IPS DF 6.9 (cell line): ENCODE data around the gene SNX33.
"Not testable (repeated sequence)": the region's sequence is repeated elsewhere in the genome, so short reads cannot be mapped to it uniquely, and the experiment has no call there.

ENCODE experiments used
- DNase-seq: peaks from one replicate; pipeline ENCODE4 v3.0.0-alpha.2; 2013; ENCODE audit warnings: low read depth, low spot score
- H3K27ac ChIP-seq: one replicate; pipeline ENCODE4 v1.5.1; 2013; ENCODE audit warnings: low read length, control low read depth
- H3K27me3 ChIP-seq: 2 replicates; pipeline ENCODE4 v1.6.1; 2013; ENCODE audit warnings: mild to moderate bottlenecking, low read length; ENCODE audit not compliant: control insufficient read depth, insufficient read depth
- H3K36me3 ChIP-seq: 2 replicates; pipeline ENCODE4 v1.6.1; 2013; ENCODE audit warnings: low read length; ENCODE audit not compliant: control insufficient read depth, insufficient read depth
- H3K4me1 ChIP-seq: 2 replicates; pipeline ENCODE4 v1.6.1; 2013; ENCODE audit warnings: low read length; ENCODE audit not compliant: control insufficient read depth, insufficient read depth
- H3K4me3 ChIP-seq: 2 replicates; pipeline ENCODE4 v1.5.1; 2013; ENCODE audit warnings: mild to moderate bottlenecking, low read length
- H3K9me3 ChIP-seq: 2 replicates; pipeline ENCODE4 v1.6.1; 2013; ENCODE audit warnings: low read length, inconsistent platforms; ENCODE audit not compliant: control insufficient read depth, insufficient read depth
- WGBS: extraction: QIAGEN DNeasy Blood & Tissue Kit; methylation state at CpG from one replicate; pipeline ENCODE4 v1.1.7; 2013; ENCODE audit warnings: mixed read lengths, missing lambda C conversion rate; ENCODE audit not compliant: insufficient read length, insufficient coverage; 5-methylcytosine and 5-hydroxymethylcytosine counted together

Gene SNX33

DNA sequence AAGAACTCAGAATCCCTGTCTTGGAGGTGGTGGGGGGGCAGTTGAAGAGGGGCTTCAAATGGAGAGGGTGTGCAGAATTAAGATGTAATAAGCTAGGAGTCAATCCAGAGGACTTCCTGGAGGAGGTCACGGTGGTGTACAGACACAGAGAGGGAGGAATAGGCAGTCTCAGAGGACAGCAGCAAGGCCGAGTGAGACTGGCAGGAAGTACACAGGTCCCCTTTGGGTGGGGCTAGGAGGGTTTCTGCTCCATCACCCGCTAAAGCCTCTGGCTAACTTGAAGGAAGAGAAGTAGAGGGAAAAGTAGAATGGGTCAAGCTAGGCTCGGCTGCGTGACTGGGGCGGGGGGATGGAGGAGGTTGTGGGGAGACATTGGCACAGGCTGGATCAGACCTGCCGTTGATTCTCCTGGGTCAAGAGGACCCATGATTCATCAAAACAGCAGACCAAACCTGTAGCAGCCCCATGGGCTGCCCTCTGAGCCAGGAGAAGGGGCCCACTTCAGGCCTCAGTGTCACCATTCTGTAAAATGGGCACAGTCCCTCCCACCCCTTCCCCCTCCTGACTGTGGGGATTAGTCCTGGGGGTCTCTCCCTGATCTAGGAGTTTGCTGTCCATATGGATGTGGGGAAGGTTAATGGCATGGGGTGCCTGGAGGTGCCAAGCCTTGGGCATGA lies 48.1 kb downstream of the SNX33 start:
- no peaks in the 10 kb centered on the region for H3K36me3 ChIP-seq
- no peaks in the 10 kb centered on the region for H3K27me3 ChIP-seq
- no CpG with 5 or more reads among the region's 7 CpGs for WGBS
- peaks cover 10% of the 10 kb centered on the region; the same call in 1 of the 2 replicates for H3K4me1 ChIP-seq
- no peak for DNase-seq
- H3K9me3 ChIP-seq, result no peaks in the 10 kb centered on the region
- no peak overlapping the region for H3K27ac ChIP-seq
- H3K4me3 ChIP-seq, result no peak overlapping the region

DNA sequence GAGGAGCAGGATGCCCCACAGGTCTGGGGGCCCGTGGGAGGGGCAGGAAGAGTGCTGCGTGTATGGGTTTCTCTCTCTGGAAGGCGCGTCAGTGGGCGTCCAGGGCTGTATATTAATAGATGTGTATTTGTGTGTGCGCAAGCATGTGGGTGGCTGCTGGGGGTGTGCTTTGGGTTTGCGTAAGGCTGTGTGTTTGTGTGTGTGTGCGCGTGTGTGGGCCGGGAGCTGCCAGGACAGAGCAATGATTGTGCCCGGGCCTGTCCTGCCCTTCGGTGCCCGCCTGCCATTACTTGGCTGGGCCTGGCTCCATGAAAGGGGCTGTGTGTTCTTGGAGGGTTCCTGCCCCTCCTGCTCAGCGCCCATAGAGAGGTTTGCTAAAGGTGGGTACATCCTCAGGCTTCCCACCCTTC lies 48.6 kb downstream of the SNX33 start:
- Histone ChIP-seq H3K27ac (no peak overlapping the region), H3K4me3 (no peak overlapping the region), H3K36me3 (no peaks in the 10 kb centered on the region), H3K9me3 (no peaks in the 10 kb centered on the region), H3K27me3 (no peaks in the 10 kb centered on the region), H3K4me1 (peaks cover 10% of the 10 kb centered on the region; the same call in 1 of the 2 replicates)
- no CpG with 5 or more reads among the region's 14 CpGs for WGBS
- no peak for DNase-seq

DNA sequence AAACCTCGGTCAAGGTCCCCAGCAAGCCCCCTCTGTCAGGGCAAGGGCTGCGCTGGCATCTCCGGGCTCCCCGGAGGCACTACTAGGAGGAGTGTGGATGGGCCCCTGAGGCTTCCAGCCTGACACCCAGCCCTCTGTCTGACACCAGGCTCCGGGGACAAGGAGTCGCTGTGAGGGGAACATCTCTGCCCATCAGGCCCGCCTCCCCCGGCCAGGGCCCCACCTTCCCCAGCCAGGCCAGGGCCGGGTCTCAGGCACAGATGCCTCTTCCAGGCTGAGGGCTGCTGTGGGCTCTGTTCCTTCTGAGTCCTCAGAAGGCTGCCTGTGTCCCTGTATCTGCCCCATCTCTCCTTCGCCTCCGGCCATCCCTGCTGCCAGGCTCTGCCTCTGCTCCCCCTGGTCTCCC lies 49.1 kb downstream of the SNX33 start:
- H3K36me3 ChIP-seq, result no peaks in the 10 kb centered on the region
- no peak overlapping the region for H3K4me3 ChIP-seq
- H3K27me3 ChIP-seq, result no peaks in the 10 kb centered on the region
- no CpG with 5 or more reads among the region's 11 CpGs for WGBS
- H3K9me3 ChIP-seq, result no peaks in the 10 kb centered on the region
- H3K4me1 ChIP-seq, result peaks cover 10% of the 10 kb centered on the region; the same call in 1 of the 2 replicates
- H3K27ac ChIP-seq, result no peak overlapping the region
- no peak for DNase-seq

DNA sequence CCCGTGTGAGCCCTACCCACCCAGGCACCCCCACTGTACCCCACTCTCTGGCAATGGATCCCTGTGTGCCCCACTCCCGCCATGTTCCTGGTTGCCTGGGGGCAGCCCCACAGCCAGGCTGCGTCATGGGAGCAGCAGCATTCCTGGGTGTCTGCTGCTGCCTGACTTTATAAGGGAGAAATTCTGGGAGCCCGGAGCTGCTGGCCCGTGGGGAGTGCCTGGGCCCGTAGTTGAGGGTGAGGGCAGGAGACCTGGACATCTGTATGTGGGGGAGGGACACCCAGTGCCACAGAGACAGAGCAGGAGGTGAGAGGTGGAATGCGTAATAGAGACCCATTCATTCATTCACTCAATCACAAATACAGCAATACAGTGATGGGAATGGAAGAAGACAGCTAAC lies 49.8 kb downstream of the SNX33 start:
- H3K4me1 ChIP-seq, result peaks cover 10% of the 10 kb centered on the region; the same call in 1 of the 2 replicates
- no peak overlapping the region for H3K4me3 ChIP-seq
- WGBS, result no CpG with 5 or more reads among the region's 7 CpGs
- no peak for DNase-seq
- no peaks in the 10 kb centered on the region for H3K36me3 ChIP-seq
- H3K27ac ChIP-seq, result no peak overlapping the region
- no peaks in the 10 kb centered on the region for H3K27me3 ChIP-seq
- H3K9me3 ChIP-seq, result no peaks in the 10 kb centered on the region

DNA sequence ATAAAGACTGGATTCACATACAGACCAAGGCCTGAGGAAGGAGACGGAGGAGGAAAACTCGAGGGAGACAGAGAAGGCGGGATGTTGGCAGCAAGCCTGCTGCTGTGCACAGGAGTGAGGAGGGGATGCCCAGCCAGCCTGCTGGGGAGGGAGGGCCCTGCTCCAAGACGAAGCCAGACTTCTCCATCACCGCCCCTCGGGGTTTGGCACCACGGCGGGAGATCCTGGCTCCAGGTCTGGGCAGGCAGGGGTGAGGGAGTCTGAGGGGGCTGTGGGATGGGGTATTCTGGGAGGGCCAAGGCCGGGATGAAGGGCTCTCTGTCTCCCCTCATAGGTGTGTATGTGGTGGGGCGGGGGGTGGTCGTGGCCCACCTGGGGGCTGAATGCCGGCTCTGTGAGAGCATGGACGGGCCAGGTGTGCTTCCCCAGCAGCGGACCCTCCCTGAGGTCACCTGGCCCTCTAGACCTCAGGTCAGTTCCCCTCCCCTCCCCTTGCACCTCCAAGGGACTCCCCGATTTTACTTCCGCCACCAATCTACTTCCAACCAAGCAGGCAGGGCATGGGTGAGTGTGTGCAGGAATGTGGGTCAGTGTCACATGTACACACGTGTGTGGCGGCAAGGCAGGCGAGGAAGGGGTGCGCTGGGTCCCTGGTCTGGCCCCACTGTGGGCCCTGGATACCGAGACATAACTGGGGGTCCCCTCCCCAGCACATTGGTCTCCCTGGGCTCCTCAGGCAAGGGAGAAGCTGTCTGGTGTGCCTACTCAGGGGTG lies 50.4 kb downstream of the SNX33 start:
- not testable (repeated sequence) for H3K9me3 ChIP-seq, H3K27me3 ChIP-seq, DNase-seq, H3K4me1 ChIP-seq, H3K27ac ChIP-seq, H3K4me3 ChIP-seq, H3K36me3 ChIP-seq
- WGBS, result no CpG with 5 or more reads among the region's 21 CpGs

DNA sequence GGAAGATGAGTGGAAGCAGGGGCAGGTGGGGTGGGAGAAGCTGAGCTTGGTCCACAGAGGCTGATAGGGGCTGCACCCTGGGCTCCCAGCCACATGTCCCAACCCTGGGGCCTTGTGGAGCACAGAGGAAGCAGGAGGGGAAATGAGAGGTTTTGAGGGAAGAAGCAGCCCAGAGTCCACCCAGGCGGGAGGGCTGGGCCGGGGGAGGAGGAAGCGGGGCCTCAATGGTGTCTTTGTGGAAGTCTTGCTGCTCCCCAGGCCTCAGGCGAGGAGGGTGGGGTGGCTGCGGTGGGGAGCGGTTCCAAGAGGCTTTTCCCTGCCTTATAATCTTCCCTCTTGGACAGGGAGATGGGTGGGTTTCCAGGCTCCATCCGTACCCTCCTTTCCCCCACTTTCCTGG lies 51.8 kb downstream of the SNX33 start:
- H3K36me3 ChIP-seq, DNase-seq, H3K9me3 ChIP-seq, H3K27me3 ChIP-seq, H3K4me3 ChIP-seq, H3K27ac ChIP-seq, H3K4me1 ChIP-seq: not testable (repeated sequence)
- WGBS, result no CpG with 5 or more reads among the region's 7 CpGs

DNA sequence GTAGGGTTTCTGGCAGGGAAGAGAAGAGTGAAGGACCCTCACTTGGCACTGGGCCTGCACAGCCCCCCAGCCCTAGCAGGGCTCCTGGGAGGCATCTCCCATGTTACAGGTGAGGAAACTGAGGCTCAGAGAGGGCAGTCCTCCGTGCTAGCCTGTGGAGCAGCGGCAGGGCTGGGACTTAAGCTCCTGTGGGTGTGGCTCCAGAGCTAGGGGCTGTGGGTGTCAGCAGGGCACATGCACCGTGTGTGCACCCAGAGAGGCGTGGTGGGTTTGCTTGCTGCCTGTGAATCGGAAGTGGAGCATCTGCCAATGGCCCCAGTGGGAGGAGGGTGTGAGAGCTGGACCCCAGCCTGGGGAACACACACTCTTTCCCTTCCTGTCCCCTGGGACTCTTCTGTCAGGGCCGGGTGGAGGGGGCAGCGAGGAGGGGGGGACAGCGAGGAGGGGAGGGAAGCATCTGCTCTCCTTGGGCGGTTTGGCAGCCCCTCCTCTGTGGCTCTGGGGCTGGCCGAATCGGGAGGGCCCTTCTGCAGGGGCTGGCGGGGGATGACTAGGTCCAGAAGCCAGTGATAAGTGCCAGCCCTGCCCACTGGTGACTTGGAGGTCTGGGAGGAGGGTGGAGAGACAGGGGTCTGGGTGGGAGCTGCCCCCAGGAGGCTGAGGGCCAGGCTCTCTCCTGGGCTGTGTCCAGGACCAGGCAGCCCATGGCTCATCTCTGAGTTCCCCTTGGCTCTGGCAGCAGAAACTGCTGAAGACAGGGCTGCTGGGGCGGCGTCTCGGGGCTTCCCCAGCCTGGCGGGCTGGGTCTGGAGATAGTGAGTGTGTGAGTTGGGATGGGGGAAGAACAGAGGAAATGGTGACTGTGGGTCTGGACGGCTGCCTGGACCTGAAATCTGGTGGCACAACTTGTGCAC lies 52.5 kb downstream of the SNX33 start:
- H3K27ac ChIP-seq, H3K4me1 ChIP-seq, H3K9me3 ChIP-seq, H3K27me3 ChIP-seq, DNase-seq, H3K36me3 ChIP-seq, H3K4me3 ChIP-seq: not testable (repeated sequence)
- no CpG with 5 or more reads among the region's 17 CpGs for WGBS

DNA sequence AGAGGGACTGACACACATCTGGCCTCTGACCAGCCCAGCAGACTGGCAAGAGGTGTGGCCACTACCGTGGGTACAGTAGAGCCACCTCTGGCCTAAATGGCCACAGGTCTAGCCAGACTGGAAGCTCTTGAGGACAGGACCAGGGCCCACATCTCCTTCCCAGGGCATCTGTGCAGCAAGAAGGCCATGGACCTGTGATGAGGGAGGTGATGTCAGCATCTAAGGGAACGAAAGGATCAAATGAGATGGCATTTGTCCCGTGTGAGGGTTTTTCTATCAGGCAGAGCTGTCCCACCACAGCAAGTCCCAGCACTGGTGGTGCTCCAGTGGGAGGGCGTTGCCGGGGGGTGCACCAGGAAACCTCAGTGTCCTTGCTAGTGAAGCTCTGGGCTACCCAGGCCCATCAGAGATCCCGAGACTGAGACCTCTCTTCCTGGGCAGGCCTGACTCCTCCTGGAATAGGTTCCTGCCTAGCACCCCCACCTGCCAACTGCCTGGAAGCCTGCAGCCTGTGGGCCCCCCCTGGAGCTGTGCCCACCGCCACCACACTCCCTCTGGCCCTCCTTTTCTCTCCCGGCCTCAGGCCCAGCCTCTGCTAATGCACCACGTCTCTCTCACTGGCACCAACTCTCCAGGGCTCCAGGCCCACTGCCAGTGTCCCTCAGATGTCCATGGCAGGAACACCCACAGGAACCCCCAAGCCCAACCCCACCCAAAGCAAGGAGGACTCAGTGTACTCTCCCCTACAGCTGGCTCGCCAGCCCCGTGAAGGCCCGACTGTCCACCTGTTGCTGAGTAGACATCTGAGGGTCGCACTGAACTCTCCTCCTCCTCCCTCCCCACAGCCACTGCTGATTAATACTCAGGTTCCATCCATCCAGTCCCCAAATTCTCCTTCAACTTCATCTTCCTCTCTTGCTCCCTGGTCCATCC lies 53.6 kb downstream of the SNX33 start:
- no CpG with 5 or more reads among the region's 13 CpGs for WGBS
- H3K4me1 ChIP-seq, H3K9me3 ChIP-seq, H3K4me3 ChIP-seq, H3K27me3 ChIP-seq, DNase-seq, H3K36me3 ChIP-seq, H3K27ac ChIP-seq: not testable (repeated sequence)

DNA sequence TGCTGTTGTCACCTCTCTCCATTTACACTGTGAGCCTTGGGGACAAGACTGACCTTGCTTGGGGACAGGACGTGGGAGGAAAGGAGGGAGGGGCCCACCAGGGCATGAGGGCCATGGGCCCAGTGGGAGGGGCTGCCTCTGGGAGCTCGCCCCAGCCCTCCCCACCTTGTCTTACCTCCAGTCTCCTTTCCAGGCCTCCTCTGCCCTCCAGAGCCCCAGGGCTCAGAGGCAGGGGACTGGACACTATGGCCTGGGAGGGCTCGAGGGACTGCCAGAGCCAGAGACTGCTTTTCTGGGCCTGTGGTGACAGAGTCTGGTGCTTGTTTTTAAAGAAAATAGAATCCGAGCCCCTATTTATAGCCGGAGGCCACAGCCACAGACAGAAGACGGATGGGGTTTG lies 54.7 kb downstream of the SNX33 start:
- H3K4me1 ChIP-seq, result peaks cover 2% of the 10 kb centered on the region; the same call in 1 of the 2 replicates
- H3K27me3 ChIP-seq, result no peaks in the 10 kb centered on the region
- H3K27ac ChIP-seq, result no peak overlapping the region
- H3K9me3 ChIP-seq, result no peaks in the 10 kb centered on the region
- DNase-seq, result no peak
- no peaks in the 10 kb centered on the region for H3K36me3 ChIP-seq
- H3K4me3 ChIP-seq, result no peak overlapping the region
- WGBS, result no CpG with 5 or more reads among the region's 6 CpGs
